CD14-positive monocyte (primary cell): ENCODE data around the gene ATF4. TPM values are rescaled to one million over a fixed set of nuclear protein-coding genes. Genes with fewer than 3 reads are reported as not detected.

Experiments used
- DNase-seq, 3 donors: peaks; one replicate each; pipeline ENCODE4 v3.0.0-alpha.2; 2011 to 2022
- H2AFZ ChIP-seq: 2 replicates; pipeline ENCODE4 v1.6.0; 2012; ENCODE audit warnings: mild to moderate bottlenecking, low read depth, low read length, inconsistent platforms; ENCODE audit not compliant: insufficient read depth, poor library complexity, severe bottlenecking
- H3K27ac ChIP-seq, 2 donors: 1 replicate in 1 of 2; 2 replicates in 1 of 2; pipeline ENCODE4 v1.5.1; 2012 to 2013; ENCODE audit warnings: low read length in 2 of 2, control low read depth in 1 of 2, inconsistent platforms in 1 of 2, low read depth in 1 of 2, mild to moderate bottlenecking in 1 of 2
- H3K27me3 ChIP-seq, 2 donors: one replicate each; pipeline versions ENCODE4 v1.6.0 to v1.6.1; 2011 to 2013; ENCODE audit warnings: low read length in 2 of 2; ENCODE audit not compliant: control insufficient read depth in 2 of 2, insufficient read depth in 2 of 2
- H3K36me3 ChIP-seq, 2 donors: replicated peaks in 1 of 2; 1 replicate in 1 of 2; 2 replicates in 1 of 2; pipeline versions ENCODE4 v1.5.1 to v1.6.1; 2012 to 2013; ENCODE audit warnings: low read length in 2 of 2, control low read depth in 1 of 2, inconsistent platforms in 1 of 2, mild to moderate bottlenecking in 1 of 2; ENCODE audit not compliant: insufficient read depth in 2 of 2, control insufficient read depth in 1 of 2
- H3K4me1 ChIP-seq, 2 donors: 1 replicate in 1 of 2; 2 replicates in 1 of 2; pipeline versions ENCODE4 v1.5.1 to v1.6.1; 2012 to 2013; ENCODE audit warnings: low read length in 2 of 2, control low read depth in 1 of 2, inconsistent platforms in 1 of 2, mild to moderate bottlenecking in 1 of 2, moderate library complexity in 1 of 2; ENCODE audit not compliant: insufficient read depth in 2 of 2, control insufficient read depth in 1 of 2
- H3K4me2 ChIP-seq: replicated peaks from 2 replicates; pipeline ENCODE3; 2012; ENCODE audit warnings: low read length, moderate library complexity, mild to moderate bottlenecking; ENCODE audit not compliant: poor library complexity, severe bottlenecking; ENCODE audit errors: extremely low read depth
- H3K4me3 ChIP-seq, 3 experiments: fragments of 200-600 bp in 1 of 3; sonication (generic) in 1 of 3; replicated peaks in 1 of 3; 1 replicate in 2 of 3; 2 replicates in 1 of 3; pipeline ENCODE4 v1.5.1; 2011 to 2013; ENCODE audit warnings: low read length in 3 of 3, mild to moderate bottlenecking in 3 of 3, control low read depth in 2 of 3, low read depth in 2 of 3, inconsistent platforms in 1 of 3, moderate library complexity in 1 of 3
- H3K79me2 ChIP-seq: 2 replicates; pipeline ENCODE4 v1.6.0; 2012; ENCODE audit warnings: mild to moderate bottlenecking, control low read depth, inconsistent platforms, low read length, moderate library complexity; ENCODE audit not compliant: insufficient read depth
- H3K9ac ChIP-seq: 2 replicates; pipeline ENCODE4 v1.6.0; 2017; ENCODE audit warnings: low read length, mild to moderate bottlenecking; ENCODE audit not compliant: insufficient read depth, poor library complexity, severe bottlenecking
- H3K9me3 ChIP-seq, 2 donors: replicated peaks in 1 of 2; 1 replicate in 1 of 2; 2 replicates in 1 of 2; pipeline versions ENCODE4 v1.5.1 to v1.6.1; 2012 to 2013; ENCODE audit warnings: low read length in 2 of 2, control low read depth in 1 of 2; ENCODE audit not compliant: control insufficient read depth in 1 of 2, insufficient read depth in 1 of 2
- H4K20me1 ChIP-seq: 2 replicates; pipeline ENCODE4 v1.6.0; 2012; ENCODE audit warnings: mild to moderate bottlenecking, low read length, control low read depth, moderate library complexity; ENCODE audit not compliant: insufficient read depth
- H3K27ac Mint-ChIP-seq, 7 donors: one replicate each; pipeline ENCODE4 v1.8.0; 2020; ENCODE audit warnings: mild to moderate bottlenecking in 7 of 7, mixed read lengths in 7 of 7, moderate library complexity in 6 of 7, inconsistent platforms in 2 of 7
- H3K27me3 Mint-ChIP-seq, 3 donors: one replicate each; pipeline ENCODE4 v1.8.0; 2021 to 2022; ENCODE audit warnings: low read depth in 3 of 3, mild to moderate bottlenecking in 3 of 3, mixed read lengths in 3 of 3, moderate library complexity in 3 of 3, inconsistent platforms in 1 of 3
- H3K36me3 Mint-ChIP-seq, 2 donors: one replicate each; pipeline ENCODE4 v1.8.0; 2020; ENCODE audit warnings: mixed read lengths in 2 of 2, inconsistent platforms in 1 of 2, mild to moderate bottlenecking in 1 of 2
- H3K4me1 Mint-ChIP-seq: one replicate; pipeline ENCODE4 v1.8.0; 2020; ENCODE audit warnings: mild to moderate bottlenecking, mixed read lengths
- H3K4me3 Mint-ChIP-seq, 2 donors: one replicate each; pipeline ENCODE4 v1.8.0; 2020; ENCODE audit warnings: mild to moderate bottlenecking in 2 of 2, mixed read lengths in 2 of 2, moderate library complexity in 1 of 2
- H3K9me3 Mint-ChIP-seq, 7 donors: one replicate each; pipeline ENCODE4 v1.8.0; 2020 to 2022; ENCODE audit warnings: mixed read lengths in 7 of 7, mild to moderate bottlenecking in 6 of 7, moderate library complexity in 6 of 7, inconsistent platforms in 2 of 7
- WGBS: methylation state at CpG from one replicate; pipeline ENCODE4 v1.1.5; 2013; ENCODE audit warnings: missing lambda C conversion rate; ENCODE audit not compliant: insufficient coverage; 5-methylcytosine and 5-hydroxymethylcytosine counted together
- intact Hi-C, 2 donors: fragments of 100-400 bp; cut with micrococcal nuclease; formaldehyde crosslinking; loops; one replicate each; pipeline versions ENCODE4 v1.15.0 to v1.15.1; 2023
- polyA plus RNA-seq, 3 donors: library from polyadenylated mRNA; depleted of rRNA in 1 of 3; unstranded in 2 of 3; stranded (reverse) in 1 of 3; fragments of 300-500 nt in 2 of 3; fragments of >200 nt in 1 of 3; fragmentation: Illumina TruSeq in 2 of 3; gene quantifications; 1 replicate in 2 of 3; 2 replicates in 1 of 3; pipeline ENCODE4 v1.2.3, GENCODE V29; 2012 to 2021
- TF ChIP-seq, protein P1 (sequence below): fragments of 200-600 bp; IDR thresholded peaks from one replicate; pipeline ENCODE4 v1.8.0; 2022; ENCODE audit warnings: antibody characterized with exemption, mild to moderate bottlenecking

Gene ATF4
- polyA plus RNA-seq, 3 donors, result 55.1 to 606 (median 59.0) TPM

DNA sequence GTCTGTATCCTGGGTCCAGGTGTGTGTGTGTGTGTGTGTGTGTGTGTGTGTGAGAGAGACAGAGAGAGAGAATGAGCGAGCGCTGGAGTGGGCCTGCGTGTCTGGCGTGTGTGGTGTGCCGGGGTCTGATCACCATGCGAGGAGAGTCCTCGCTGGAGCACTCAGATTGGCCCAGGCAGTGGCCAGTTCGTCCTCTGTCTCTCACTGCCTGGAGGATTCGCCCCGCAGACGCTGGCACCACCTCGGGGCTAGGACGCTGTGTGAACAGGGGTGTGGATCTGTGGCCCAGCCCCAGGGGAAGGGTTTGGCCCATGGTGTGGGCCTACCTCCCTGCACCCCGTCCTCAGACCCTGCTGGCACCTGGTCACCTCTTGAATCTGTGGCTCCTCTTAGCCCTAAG, 38.6 kb downstream of the ATF4 start:
- no peaks in the 10 kb centered on the region for H4K20me1 ChIP-seq
- no peak overlapping the region for H2AFZ ChIP-seq
- peaks cover 53 to 71% (median 56%) of the 10 kb centered on the region in 3 donors for H3K27me3 Mint-ChIP-seq
- H3K4me1 Mint-ChIP-seq, result peaks cover 1% of the 10 kb centered on the region
- 91% methylated on average over 9 of the region's 14 CpGs for WGBS
- H3K79me2 ChIP-seq, result no peaks in the 10 kb centered on the region
- H3K9ac ChIP-seq, result no peak overlapping the region
- peaks cover 25 to 53% of the 10 kb centered on the region in 2 donors for H3K27me3 ChIP-seq
- DNase-seq, result no peak
- intact Hi-C loops, result no loop called here
- H3K9me3 ChIP-seq, result peaks cover 0 to 13% of the 10 kb centered on the region in 2 donors
- H3K4me2 ChIP-seq, result no peak overlapping the region
- H3K36me3 Mint-ChIP-seq, result peaks cover 0 to 4% of the 10 kb centered on the region in 2 donors
- no peak overlapping the region for H3K27ac ChIP-seq
- TF ChIP-seq, protein P1, sequence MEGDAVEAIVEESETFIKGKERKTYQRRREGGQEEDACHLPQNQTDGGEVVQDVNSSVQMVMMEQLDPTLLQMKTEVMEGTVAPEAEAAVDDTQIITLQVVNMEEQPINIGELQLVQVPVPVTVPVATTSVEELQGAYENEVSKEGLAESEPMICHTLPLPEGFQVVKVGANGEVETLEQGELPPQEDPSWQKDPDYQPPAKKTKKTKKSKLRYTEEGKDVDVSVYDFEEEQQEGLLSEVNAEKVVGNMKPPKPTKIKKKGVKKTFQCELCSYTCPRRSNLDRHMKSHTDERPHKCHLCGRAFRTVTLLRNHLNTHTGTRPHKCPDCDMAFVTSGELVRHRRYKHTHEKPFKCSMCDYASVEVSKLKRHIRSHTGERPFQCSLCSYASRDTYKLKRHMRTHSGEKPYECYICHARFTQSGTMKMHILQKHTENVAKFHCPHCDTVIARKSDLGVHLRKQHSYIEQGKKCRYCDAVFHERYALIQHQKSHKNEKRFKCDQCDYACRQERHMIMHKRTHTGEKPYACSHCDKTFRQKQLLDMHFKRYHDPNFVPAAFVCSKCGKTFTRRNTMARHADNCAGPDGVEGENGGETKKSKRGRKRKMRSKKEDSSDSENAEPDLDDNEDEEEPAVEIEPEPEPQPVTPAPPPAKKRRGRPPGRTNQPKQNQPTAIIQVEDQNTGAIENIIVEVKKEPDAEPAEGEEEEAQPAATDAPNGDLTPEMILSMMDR, result no peak
- peaks cover 0 to 7% (median 2%) of the 10 kb centered on the region in 7 donors for H3K9me3 Mint-ChIP-seq
- no peaks in the 10 kb centered on the region for H3K36me3 ChIP-seq
- no peak overlapping the region for H3K27ac Mint-ChIP-seq
- no peak overlapping the region for H3K4me3 ChIP-seq
- H3K4me3 Mint-ChIP-seq, result peak overlapping the region in 1 of 2 donors; percentile 75
- H3K4me1 ChIP-seq, result no peaks in the 10 kb centered on the region

DNA sequence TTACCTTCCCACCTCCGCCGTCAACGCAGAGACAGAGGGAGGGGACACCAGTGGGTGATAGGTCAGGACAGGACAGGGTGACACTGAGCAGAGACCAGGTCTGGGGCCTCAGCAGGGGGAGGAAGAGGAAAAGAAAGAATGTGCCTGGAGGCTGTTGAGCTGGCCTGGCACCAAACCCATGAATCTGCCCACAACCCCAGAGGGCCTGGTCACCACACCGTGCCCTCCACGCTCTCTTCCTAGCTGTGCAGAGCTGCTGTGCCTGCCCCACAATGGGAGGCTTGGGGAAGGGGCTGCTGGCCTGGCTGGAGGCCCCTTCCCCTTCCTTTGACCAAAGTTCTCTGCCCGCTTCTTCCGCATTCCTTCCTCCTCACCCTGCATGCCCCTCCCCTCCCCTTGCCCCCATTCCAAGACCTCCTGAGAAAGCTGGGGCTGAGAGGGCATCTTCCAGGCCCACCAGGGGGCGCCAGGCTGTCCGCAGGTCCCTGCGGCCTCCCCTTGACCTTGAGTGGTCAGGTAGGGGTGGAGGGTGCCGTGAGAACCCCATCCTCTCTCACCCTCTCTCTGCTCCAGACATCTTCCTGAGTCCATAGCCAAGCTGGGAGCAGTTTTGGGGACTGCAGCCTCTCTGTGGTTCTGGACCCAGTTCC, 39.2 kb downstream of the ATF4 start:
- H3K4me3 ChIP-seq, result no peak overlapping the region
- peaks cover 50 to 65% (median 51%) of the 10 kb centered on the region in 3 donors for H3K27me3 Mint-ChIP-seq
- H3K4me1 Mint-ChIP-seq, result peaks cover 1% of the 10 kb centered on the region
- 31% methylated on average over 3 of the region's 11 CpGs for WGBS
- peaks cover 0 to 13% of the 10 kb centered on the region in 2 donors for H3K9me3 ChIP-seq
- intact Hi-C loops, result no loop called here
- no peaks in the 10 kb centered on the region for H3K36me3 ChIP-seq
- no peak overlapping the region for H3K4me2 ChIP-seq
- no peak overlapping the region for H3K27ac Mint-ChIP-seq
- H4K20me1 ChIP-seq, result no peaks in the 10 kb centered on the region
- no peaks in the 10 kb centered on the region for H3K79me2 ChIP-seq
- no peak for DNase-seq
- peaks cover 0 to 4% of the 10 kb centered on the region in 2 donors for H3K36me3 Mint-ChIP-seq
- H3K27ac ChIP-seq, result no peak overlapping the region
- no peak overlapping the region for H2AFZ ChIP-seq
- H3K9me3 Mint-ChIP-seq, result peaks cover 0 to 7% (median 2%) of the 10 kb centered on the region in 7 donors
- TF ChIP-seq, protein P1, result peak; percentile 36
- H3K27me3 ChIP-seq, result peaks cover 25 to 49% of the 10 kb centered on the region in 2 donors
- H3K9ac ChIP-seq, result no peak overlapping the region
- no peaks in the 10 kb centered on the region for H3K4me1 ChIP-seq
- H3K4me3 Mint-ChIP-seq, result no peak overlapping the region
